ENCODE results near the gene RTCB.

Gene RTCB

DNA sequence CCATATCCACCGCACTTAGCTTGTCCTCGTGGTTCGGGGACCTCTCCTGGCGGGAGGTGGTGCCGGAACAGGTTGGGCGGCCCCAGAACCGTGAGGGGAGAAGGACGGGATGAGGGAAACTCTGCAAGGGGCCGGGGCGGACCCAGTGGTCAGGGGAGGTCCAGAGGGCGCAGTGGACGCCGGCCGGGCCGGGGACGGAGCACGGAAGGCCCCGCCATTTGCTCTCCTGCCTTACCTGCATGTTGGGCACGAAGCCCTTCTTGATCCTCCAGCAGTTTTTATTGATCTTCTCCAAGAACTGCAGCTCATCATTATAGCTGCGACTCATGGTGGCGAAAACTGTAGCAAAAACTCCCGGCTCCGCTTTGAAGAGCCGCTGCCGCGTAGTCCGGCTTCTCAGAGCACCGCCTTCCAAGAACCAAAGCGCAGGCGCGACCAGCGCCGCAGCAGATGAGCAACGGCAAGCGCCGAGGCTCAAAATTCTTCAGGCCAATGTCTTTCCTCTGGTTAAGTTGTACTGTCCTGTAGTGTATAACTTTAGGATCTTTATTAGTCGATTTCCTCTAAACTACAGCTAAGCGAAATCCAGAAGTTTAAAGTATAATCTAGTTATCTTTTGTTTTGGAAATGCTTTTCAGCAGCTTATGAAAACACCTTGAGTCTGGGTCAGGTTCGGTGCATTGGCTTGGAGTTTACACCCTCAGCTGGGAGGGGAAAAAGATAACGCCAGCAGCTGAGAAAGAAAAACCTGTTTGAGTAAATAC, at the start of gene RTCB:
Gene RTCB, minus strand, starts transcription at position 419 of the 764 bp plus-strand sequence. Its CDS starts 91 bp downstream, at position 328.
- DNase-seq = peak; percentile 86

- no peak for DNase-seq
Measured at GRCh38 chr22:32457031-32457430, 45.0 kb upstream of the RTCB start.

DNA sequence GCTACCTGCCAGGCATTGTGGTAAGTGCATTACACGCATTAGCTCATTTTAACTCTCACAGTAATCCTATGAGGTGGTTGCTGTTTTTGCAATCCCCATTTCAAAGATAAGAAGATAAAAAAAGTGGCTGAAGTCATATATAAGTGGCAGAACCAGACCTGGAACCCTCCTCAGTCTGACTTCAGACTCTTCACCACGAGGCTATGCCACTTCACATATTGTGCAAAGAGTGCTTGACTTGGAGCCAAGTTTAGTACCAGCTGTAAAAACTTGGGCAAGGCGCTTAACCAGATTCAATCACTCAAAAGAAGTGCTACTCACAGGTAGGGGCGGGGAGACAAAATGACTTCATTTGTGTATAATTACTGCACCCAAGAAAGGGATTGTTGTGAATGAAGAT, 36.9 kb upstream of the RTCB start:
- no peak for DNase-seq

GRCh38 chr22:32446321-32446720, 34.3 kb upstream of the RTCB start:
- DNase-seq = no peak

- DNase-seq = peak; percentile 13
Measured at GRCh38 chr22:32444068-32444467, 32.0 kb upstream of the RTCB start.

DNA sequence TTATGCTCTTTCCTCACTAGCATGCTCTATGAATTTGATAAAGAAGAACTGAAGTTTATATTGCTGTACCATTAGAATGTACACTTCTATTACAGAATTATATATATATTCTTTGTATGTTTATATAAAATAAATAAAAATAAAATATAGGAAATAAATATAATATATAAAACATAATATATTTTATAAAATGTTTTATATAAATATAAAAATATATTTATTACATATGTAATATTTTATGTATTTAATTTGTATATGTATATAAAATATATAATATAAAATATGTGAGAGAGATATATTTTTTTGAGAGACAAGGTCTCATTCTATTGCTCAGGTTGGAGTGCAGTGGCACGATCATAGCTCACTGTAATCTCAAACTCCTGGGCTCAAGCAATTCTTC, 18.3 kb upstream of the RTCB start:
- no peak for DNase-seq

DNA sequence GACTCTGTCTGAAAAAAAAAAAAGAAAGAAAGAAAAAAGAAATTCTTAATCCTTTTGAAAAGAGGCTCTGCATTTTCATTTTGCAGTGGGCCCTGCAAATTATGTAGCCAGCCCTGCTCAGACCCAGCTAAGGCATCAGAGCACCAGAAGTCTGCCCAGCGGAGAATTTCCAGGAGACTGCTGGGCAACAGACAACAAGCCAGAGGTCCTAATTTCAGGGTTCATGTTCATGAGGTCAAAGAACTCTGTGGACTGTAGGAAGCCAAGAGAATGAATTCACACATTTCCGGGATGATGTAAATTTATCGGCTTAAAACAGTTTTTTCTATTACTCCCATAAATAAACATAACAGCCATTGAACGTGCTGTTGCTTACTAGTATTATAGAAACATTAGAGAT, 14.8 kb upstream of the RTCB start:
- no peak for DNase-seq

GRCh38 chr22:32423664-32424063, 11.6 kb upstream of the RTCB start:
- DNase-seq = no peak

DNA sequence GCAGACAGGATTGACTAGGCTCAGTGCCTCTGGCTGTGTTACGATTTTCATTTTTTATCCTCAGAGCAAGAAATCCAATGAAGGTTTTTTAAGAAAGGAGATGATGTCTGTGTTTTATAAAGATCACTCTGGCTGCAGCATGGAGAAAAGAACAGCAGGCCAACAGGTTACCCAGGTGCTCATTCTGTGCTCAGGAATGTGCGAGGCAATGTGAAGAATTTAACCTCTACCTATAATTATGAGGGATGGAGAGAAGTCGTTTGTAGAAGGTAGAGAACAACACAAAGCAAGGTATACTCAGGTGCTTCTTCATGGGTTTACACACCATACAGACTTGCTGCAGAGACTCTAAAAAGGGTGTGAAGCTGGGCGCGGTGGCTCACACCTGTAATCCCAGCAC, 10.0 kb upstream of the RTCB start:
- no peak for DNase-seq

DNA sequence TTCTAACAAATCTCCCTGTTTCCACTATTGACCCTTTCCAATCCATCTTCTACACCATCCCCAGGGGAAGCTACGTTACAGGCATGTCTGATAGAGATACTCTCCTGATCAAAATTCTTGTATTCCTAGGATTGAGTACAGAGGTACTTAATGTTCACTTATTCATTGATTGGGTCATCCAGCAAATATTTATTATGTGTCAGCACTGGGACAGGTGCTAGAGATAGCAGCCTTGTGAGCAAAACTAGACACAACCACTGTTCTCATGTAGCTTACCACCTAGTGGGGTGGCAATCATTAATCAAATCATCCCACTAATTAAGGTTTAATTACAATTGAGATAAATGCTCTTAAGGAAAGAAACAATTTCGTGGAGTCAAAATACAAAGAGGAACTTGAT, 9.4 kb upstream of the RTCB start:
- no peak for DNase-seq

- DNase-seq = no peak
Measured at GRCh38 chr22:32417906-32418305, 5.9 kb upstream of the RTCB start.

DNA sequence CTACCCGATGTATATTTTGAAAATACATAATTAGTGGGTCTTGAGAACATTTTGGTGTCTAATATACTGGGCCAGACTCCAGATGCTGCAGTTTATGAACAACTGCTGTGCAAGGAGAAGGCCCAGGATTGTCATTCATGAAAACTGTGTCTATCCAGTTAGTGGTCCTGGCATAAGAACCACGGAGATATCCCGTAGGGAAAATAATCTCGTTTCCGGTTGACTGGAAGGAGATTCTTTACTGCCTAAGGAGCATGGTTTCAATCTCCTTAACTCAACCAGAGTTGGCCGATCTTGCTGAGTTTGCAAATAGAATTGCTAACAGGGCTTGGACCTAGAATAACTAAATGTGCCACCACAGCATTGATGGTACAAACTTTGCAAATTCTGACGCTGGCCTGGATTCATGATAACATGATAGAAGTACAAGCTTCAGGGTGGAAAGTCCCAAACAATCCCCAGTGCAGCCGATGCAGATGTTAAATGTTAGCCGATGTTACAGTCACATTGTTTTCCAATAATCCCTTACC, 4.6 kb upstream of the RTCB start:
- DNase-seq = no peak

GRCh38 chr22:32414191-32414590, 2.1 kb upstream of the RTCB start:
- DNase-seq = no peak

GRCh38 chr22:32413719-32414118, 1.7 kb upstream of the RTCB start:
- no peak for DNase-seq

GRCh38 chr22:32411402-32411801, 645 bp downstream of the RTCB start:
- no peak for DNase-seq

GRCh38 chr22:32410459-32410858, 1.6 kb downstream of the RTCB start:
- DNase-seq = no peak

DNA sequence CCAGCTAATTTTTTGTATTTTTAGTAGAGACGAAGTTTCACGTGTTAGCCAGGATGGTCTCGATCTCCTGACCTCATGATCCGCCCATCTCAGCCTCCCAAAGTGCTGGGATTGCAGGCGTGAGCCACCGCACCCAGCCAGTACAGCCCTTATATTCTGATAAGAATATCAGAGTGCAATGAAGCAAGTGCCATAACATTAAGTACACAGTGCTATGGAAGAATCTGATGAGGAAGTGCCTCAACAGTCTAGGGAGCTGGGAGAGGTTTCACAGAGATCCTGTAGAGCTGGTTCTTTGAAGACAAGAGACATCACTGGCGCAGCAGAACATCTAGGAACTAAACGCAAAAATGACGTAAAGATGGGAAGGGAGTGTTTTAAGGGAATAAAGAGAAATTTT, 2.1 kb downstream of the RTCB start:
- DNase-seq = peak; percentile 14

- DNase-seq = no peak
Measured at GRCh38 chr22:32407936-32408335, 4.1 kb downstream of the RTCB start.

DNA sequence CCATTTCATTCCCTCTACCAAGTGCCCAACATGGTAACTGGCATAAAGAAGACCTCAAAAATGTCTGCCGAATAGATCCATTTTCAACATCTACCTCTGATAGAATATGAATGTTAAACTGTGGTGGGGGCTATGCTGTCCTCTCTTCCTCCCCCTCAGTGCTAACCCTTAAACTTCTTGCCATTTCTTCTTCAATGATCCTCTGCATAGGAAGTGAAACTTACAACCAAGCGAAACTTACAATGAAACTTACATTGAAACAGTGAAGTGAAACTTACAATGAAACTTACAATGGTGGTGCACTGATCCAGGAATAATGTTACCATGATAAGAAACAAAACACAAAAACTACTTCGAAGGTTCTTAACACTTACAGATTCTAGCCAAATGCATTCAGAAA, 4.7 kb downstream of the RTCB start:
- DNase-seq = peak; percentile 90

- no peak for DNase-seq
Measured at GRCh38 chr22:32404021-32404420, 8.0 kb downstream of the RTCB start.

DNA sequence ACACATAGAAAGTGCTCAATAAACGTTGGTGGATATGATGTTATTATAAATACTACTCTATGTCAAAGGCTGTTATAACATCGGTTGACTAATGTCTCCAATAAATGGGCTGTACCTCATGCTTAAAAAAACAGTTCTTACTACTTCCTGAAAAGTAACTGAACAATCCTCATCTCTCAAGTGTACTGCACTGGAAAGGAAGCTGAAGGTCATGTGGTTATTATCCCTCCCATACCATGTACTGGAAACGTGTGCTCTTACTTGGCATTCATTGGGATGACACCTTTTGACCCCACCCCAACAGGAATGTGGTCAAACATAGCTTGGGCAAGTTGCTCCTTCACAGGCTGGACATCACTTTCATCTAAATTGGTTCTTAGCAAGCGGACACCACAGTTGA, 10.6 kb downstream of the RTCB start:
- no peak for DNase-seq

DNA sequence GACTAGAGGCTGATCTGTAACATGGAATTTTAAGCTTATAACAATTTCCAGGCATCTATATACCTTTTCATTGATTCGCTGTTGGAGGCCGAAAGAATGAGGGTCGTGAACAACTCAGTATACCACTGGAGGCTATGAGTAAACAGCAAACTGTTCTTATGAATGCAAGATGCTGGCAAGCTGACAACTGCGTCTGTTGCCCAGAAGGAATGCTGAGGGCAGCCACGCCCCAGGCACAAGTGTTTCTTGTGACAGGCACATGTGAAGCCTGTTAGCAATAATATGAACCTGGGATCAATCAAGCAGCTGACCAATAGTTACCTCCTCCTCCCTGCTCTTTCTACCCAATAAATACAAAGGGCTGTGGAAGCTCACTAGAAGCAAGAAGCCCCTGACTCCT, 15.3 kb downstream of the RTCB start:
- no peak for DNase-seq

DNA sequence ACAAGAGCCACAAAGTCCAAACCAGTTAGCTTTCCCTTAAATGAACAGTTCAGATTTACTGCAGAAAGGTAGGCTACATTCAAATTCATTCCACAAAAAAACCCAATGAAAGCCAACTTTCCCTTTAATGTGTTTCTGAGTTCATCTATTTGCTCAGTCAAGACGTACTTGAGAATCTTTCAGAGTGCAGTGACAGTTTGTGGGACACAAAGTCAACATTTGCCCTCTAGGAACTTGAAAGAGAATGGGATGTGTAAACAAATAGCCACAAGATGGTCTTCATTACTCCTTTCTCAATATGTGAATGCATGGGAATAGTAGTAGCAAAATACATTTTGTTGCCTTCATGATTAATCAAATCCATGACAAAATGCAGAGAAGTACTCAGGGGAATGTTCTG, 15.8 kb downstream of the RTCB start:
- no peak for DNase-seq

DNA sequence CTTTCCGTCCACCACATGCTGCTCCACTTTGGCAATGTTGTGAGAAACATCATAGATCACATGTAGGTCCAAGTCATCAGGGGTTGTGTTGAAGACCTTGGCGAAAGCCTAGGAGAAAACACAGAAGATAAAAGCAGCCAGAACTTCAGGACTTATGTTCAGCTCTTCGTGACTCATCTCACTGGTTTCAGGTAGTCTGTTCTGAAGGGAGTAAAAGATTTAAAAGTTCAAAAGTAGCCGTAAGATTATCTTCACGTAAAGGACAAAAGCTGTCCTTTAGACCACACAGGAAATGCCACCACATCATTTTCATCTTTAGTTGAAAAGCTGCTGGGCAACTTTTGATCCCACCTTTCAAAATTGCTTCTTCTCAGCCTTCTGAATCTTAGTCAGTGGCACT, 16.9 kb downstream of the RTCB start:
- DNase-seq = no peak

- no peak for DNase-seq
Measured at GRCh38 chr22:32389685-32390084, 22.4 kb downstream of the RTCB start.
